Measurements from ENCODE around the gene ASIC1.

DNA sequence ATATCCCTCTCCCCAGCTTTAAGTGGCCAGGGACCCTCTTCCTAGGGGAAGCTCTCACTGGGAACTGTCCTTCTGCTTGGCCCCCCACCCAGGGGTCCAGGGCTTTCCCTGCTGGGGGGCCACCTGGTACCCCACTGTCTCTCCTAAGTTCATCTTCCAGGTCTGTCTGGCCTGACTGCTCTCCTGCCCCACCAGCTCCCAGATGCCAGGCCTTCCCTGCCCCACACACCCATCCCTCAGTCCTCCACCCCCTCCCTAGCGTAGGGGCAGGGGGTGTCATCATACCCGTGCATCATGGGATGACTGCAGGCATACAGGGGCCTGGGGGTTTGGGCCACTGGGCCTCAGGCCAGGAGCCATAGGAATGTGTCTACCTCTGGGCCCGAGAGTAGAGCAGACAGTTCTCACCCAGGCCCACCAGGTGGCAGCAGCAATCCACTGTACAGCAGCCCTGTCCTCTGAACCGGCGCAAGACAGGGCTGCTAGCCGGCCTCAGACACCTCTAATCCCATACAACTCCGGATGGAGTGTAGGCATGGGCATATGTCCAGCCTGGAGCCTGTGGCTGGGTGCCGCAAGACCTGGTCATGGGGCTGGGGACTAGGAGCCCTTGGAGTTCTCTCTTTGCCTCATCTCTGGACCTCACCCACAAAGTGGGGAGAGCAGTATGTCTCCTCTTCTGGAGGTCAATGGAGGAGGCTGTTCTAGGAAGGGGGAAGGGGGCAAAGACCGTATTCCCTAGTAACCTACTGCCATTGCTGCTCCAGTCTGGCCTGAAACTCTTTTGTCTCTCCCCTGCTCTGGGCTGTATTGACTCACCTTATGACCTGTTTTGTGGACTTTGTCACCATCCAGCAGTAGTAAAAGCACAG lies 17.8 kb downstream of the ASIC1 start:
- TF ChIP-seq BHLHE40 (IDR thresholded peaks at IDR 0.05; ENCODE audit: borderline replicate concordance) (no peak), FOXK2 (IDR thresholded peaks at IDR 0.05) (no peak), SP1 (IDR thresholded peaks at IDR 0.05) (no peak), FOXA1 (IDR thresholded peaks at IDR 0.05) (no peak)
